NT2/D1 (cell line): ENCODE data around the gene NIPBL.
"Not testable (repeated sequence)": the region's sequence is repeated elsewhere in the genome, so short reads cannot be mapped to it uniquely, and the experiment has no call there.

Source experiments
- YY1 ChIP-seq: IDR thresholded peaks from 2 replicates; pipeline ENCODE4 v1.6.1; 2011; ENCODE audit not compliant: insufficient read length, insufficient read depth
- ZNF274 ChIP-seq: IDR thresholded peaks from 2 replicates; pipeline ENCODE4 v1.6.1; 2011; ENCODE audit warnings: mild to moderate bottlenecking, low read depth, low read length

- not testable (repeated sequence) for TF ChIP-seq YY1, ZNF274
Observed at GRCh38 chr5:36892085-36892830, 15.7 kb downstream of the NIPBL start.
